ENCODE measurements around the gene STX3. TPM values are rescaled to one million over a fixed set of nuclear protein-coding genes. Genes with fewer than 3 reads are reported as not detected.
"Not testable (repeated sequence)": the region's sequence is repeated elsewhere in the genome, so short reads cannot be mapped to it uniquely, and the experiment has no call there.

Gene STX3
- total RNA-seq, 1 donor from 2014 or later: 40.3 TPM

GRCh38 chr11:59756845-59757244, 1.7 kb downstream of the STX3 start:
- intact Hi-C loops (cut with micrococcal nuclease): loop anchor here (5.0 kb wide), 1 partner anchor 100 kb away; no protein-coding TSS in a partner anchor

GRCh38 chr11:59758401-59759037, 3.3 kb downstream of the STX3 start:
- intact Hi-C loops (cut with micrococcal nuclease): loop anchor here (5.0 kb wide), 1 partner anchor 99 kb away; no protein-coding TSS in a partner anchor

GRCh38 chr11:59759900-59760299, 4.7 kb downstream of the STX3 start:
- intact Hi-C loops (cut with micrococcal nuclease): loop anchor here (5.0 kb wide), 1 partner anchor 97 kb away; no protein-coding TSS in a partner anchor

GRCh38 chr11:59760771-59761170, 5.6 kb downstream of the STX3 start:
- intact Hi-C loops (cut with micrococcal nuclease): no loop called here

GRCh38 chr11:59761993-59762392, 6.8 kb downstream of the STX3 start:
- intact Hi-C loops (cut with micrococcal nuclease): no loop called here

GRCh38 chr11:59765068-59765735, 10.0 kb downstream of the STX3 start:
- intact Hi-C loops (cut with micrococcal nuclease): loop anchor here (5.0 kb wide), 1 partner anchor 213 kb away; no protein-coding TSS in a partner anchor

- intact Hi-C loops (cut with micrococcal nuclease): loop anchor here (1.0 to 5.0 kb wide), 5 partner anchors 12 to 214 kb away; partner anchors contain the start of gene MRPL16
Measured at GRCh38 chr11:59766542-59767224, 11.5 kb downstream of the STX3 start.

- intact Hi-C loops (cut with micrococcal nuclease): loop anchor here (1.0 to 5.0 kb wide), 5 partner anchors 13 to 215 kb away; partner anchors contain the start of gene MRPL16
Measured at GRCh38 chr11:59767225-59767611, 12.0 kb downstream of the STX3 start.

- intact Hi-C loops (cut with micrococcal nuclease): loop anchor here (5.0 kb wide), 1 partner anchor 217 kb away; no protein-coding TSS in a partner anchor
Measured at GRCh38 chr11:59769111-59769510, 13.9 kb downstream of the STX3 start.

GRCh38 chr11:59769828-59770227, 14.7 kb downstream of the STX3 start:
- intact Hi-C loops (cut with micrococcal nuclease): loop anchor here (5.0 kb wide), 1 partner anchor 218 kb away; no protein-coding TSS in a partner anchor

GRCh38 chr11:59770319-59770718, 15.1 kb downstream of the STX3 start:
- intact Hi-C loops (cut with micrococcal nuclease): no loop called here

GRCh38 chr11:59770869-59771268, 15.7 kb downstream of the STX3 start:
- intact Hi-C loops (cut with micrococcal nuclease): no loop called here

GRCh38 chr11:59771605-59772004, 16.4 kb downstream of the STX3 start:
- intact Hi-C loops (cut with micrococcal nuclease): loop anchor here (2.0 kb wide), 1 partner anchor 17 kb away; the partner anchor contains the start of gene STX3

GRCh38 chr11:59773083-59773440, 17.9 kb downstream of the STX3 start:
- intact Hi-C loops (cut with micrococcal nuclease): loop anchor here (2.0 kb wide), 1 partner anchor 18 kb away; the partner anchor contains the start of gene STX3

GRCh38 chr11:59776210-59777066, 21.3 kb downstream of the STX3 start:
- intact Hi-C loops (cut with micrococcal nuclease): no loop called here

GRCh38 chr11:59777104-59777503, 21.9 kb downstream of the STX3 start:
- intact Hi-C loops (cut with micrococcal nuclease): no loop called here

- intact Hi-C loops (cut with micrococcal nuclease): no loop called here
Measured at GRCh38 chr11:59778122-59778521, 22.9 kb downstream of the STX3 start.

GRCh38 chr11:59779487-59779886, 24.3 kb downstream of the STX3 start:
- intact Hi-C loops (cut with micrococcal nuclease): no loop called here

- intact Hi-C loops (cut with micrococcal nuclease): no loop called here
Measured at GRCh38 chr11:59782080-59782479, 26.9 kb downstream of the STX3 start.

- intact Hi-C loops (cut with micrococcal nuclease): loop anchor here (1.0 kb wide), 1 partner anchor 16 kb away; no protein-coding TSS in a partner anchor
Measured at GRCh38 chr11:59783632-59784090, 28.5 kb downstream of the STX3 start.

- intact Hi-C loops (cut with micrococcal nuclease): not testable (repeated sequence)
Measured at GRCh38 chr11:59784441-59784840, 29.3 kb downstream of the STX3 start.
